Muscle of back (tissue), 13 donors: ENCODE measurements around the gene SEC62. TPM values are rescaled to one million over a fixed set of nuclear protein-coding genes. Genes with fewer than 3 reads are reported as not detected.

Experiments used
- DNase-seq, 3 donors: peaks; one replicate each; pipeline versions ENCODE4 v3.0.0 to v3.0.0-alpha.2; 2013
- long read RNA-seq, 9 donors: transcript quantifications; one replicate each; lab custom pipeline, GENCODE V29; 2026
- polyA plus RNA-seq, 10 donors: library from polyadenylated mRNA; unstranded; fragments of 120-200 nt; gene quantifications; one replicate each; pipeline ENCODE4 v1.2.1, GENCODE V29; 2013; ENCODE audit not compliant: insufficient read length in 10 of 10

SEC62 gene
- 10 to 100 TPM; 76.8 to 91.9 (median 81.3) TPM for polyA plus RNA-seq
- long read RNA-seq, donor 1, full-length matches to known transcripts = 26 of 76 reads
- long read RNA-seq, donor 1, partial matches to known transcripts = 50 of 76 reads
- long read RNA-seq, donor 1, other reads (novel, unspliced or antisense) = 0 of 76 reads
- long read RNA-seq, donor 2, full-length matches to known transcripts = 11 of 54 reads
- long read RNA-seq, donor 2, partial matches to known transcripts = 43 of 54 reads
- long read RNA-seq, donor 2, other reads (novel, unspliced or antisense) = 0 of 54 reads
- long read RNA-seq, donor 3 = 0 reads
- long read RNA-seq, donor 4, full-length matches to known transcripts = 16 of 52 reads
- long read RNA-seq, donor 4, partial matches to known transcripts = 36 of 52 reads
- long read RNA-seq, donor 4, other reads (novel, unspliced or antisense) = 0 of 52 reads
- long read RNA-seq, donor 5, full-length matches to known transcripts = 19 of 110 reads
- long read RNA-seq, donor 5, partial matches to known transcripts = 91 of 110 reads
- long read RNA-seq, donor 5, other reads (novel, unspliced or antisense) = 0 of 110 reads
- long read RNA-seq, donor 6, full-length matches to known transcripts = 30 of 65 reads
- long read RNA-seq, donor 6, partial matches to known transcripts = 35 of 65 reads
- long read RNA-seq, donor 6, other reads (novel, unspliced or antisense) = 0 of 65 reads
- long read RNA-seq, donor 7, full-length matches to known transcripts = 24 of 76 reads
- long read RNA-seq, donor 7, partial matches to known transcripts = 52 of 76 reads
- long read RNA-seq, donor 7, other reads (novel, unspliced or antisense) = 0 of 76 reads
- long read RNA-seq, donor 8, full-length matches to known transcripts = 21 of 85 reads
- long read RNA-seq, donor 8, partial matches to known transcripts = 64 of 85 reads
- long read RNA-seq, donor 8, other reads (novel, unspliced or antisense) = 0 of 85 reads
- long read RNA-seq, donor 9, full-length matches to known transcripts = 3 of 3 reads
- long read RNA-seq, donor 9, partial matches to known transcripts = 0 of 3 reads
- long read RNA-seq, donor 9, other reads (novel, unspliced or antisense) = 0 of 3 reads

GRCh38 chr3:169966428-169966950 is at the start of gene SEC62:
Gene SEC62 (plus strand): TSS chr3:169966807. CDS start chr3:169966823, 16 bp downstream.
- DNase-seq = peak; percentile 92 to 98 (median 96)

GRCh38 chr3:169923189-169923588 is 43.4 kb upstream of the SEC62 start:
- peak; percentile 12 to 50 (median 37) for DNase-seq

GRCh38 chr3:169923831-169924230 is 42.8 kb upstream of the SEC62 start:
- no peak for DNase-seq

GRCh38 chr3:169929830-169930519 is 36.6 kb upstream of the SEC62 start:
- DNase-seq = no peak

- DNase-seq = no peak
Measured at GRCh38 chr3:169930843-169931242, 35.8 kb upstream of the SEC62 start.

- no peak for DNase-seq
Measured at GRCh38 chr3:169931747-169932520, 34.7 kb upstream of the SEC62 start.

GRCh38 chr3:169939320-169939719 is 27.3 kb upstream of the SEC62 start:
- DNase-seq = no peak

GRCh38 chr3:169939751-169940150 is 26.9 kb upstream of the SEC62 start:
- no peak for DNase-seq

GRCh38 chr3:169940470-169941181 is 26.0 kb upstream of the SEC62 start:
- no peak for DNase-seq

GRCh38 chr3:169945313-169945712 is 21.3 kb upstream of the SEC62 start:
- DNase-seq = peak in 1 of 3 donors; percentile 40

GRCh38 chr3:169946336-169946735 is 20.3 kb upstream of the SEC62 start:
- no peak for DNase-seq

GRCh38 chr3:169948559-169949448 is 17.8 kb upstream of the SEC62 start:
- DNase-seq = no peak

- DNase-seq = no peak
Measured at GRCh38 chr3:169952045-169952444, 14.6 kb upstream of the SEC62 start.

GRCh38 chr3:169953462-169954141 is 13.0 kb upstream of the SEC62 start:
- no peak for DNase-seq

- DNase-seq = no peak
Measured at GRCh38 chr3:169954142-169954756, 12.4 kb upstream of the SEC62 start.

- DNase-seq = no peak
Measured at GRCh38 chr3:169955406-169955805, 11.2 kb upstream of the SEC62 start.

- no peak for DNase-seq
Measured at GRCh38 chr3:169964176-169964575, 2.4 kb upstream of the SEC62 start.
